ENCODE data around the gene SRBD1. TPM values are rescaled to one million over a fixed set of nuclear protein-coding genes. Genes with fewer than 3 reads are reported as not detected.

The SRBD1 gene
- total and polyA plus RNA-seq, 2 of the 8 experiments (the other 6 are each of a cell fraction or from before 2014, with no cell fraction given), result 4.6 to 20.0 TPM

DNA sequence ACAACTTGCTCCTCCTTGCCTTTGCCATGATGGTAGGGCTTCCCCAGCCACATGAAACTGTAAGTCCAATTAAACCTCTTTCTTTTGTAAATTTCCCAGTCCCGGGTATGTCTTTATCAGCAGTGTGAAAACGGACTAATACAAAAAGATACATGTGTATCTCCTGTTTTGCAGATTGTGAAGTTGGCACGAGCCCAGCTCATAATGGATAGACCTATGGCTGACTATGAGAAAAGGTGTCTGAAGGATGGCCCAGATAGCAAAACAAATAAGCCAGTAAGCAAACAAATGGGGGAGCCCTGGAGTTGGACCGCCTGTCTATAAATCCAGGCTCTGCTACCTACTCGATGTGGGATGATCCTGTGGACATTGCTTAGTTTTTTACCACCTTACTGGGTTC lies 24.9 kb upstream of the SRBD1 start (continued):
- TF ChIP-seq PHF8 (conservative IDR thresholded peaks at IDR 0.05; ENCODE audit: low read depth, low read length), result no peak
- no peak for TF ChIP-seq RAD21 (IDR thresholded peaks at IDR 0.05 in 1 of 2, conservative IDR thresholded peaks at IDR 0.05 in 1 of 2; ENCODE audit: low read depth in 2 of 2, low read length in 2 of 2)
- TF ChIP-seq YY1 (IDR thresholded peaks at IDR 0.05; ENCODE audit: low read depth, low read length), result no peak
- TF ChIP-seq NANOG (IDR thresholded peaks at IDR 0.05; ENCODE audit: insufficient read depth, low read depth, low read length, poor library complexity, severe bottlenecking), result no peak
- no peak for TF ChIP-seq CHD2 (IDR thresholded peaks at IDR 0.05; ENCODE audit: low read length)
- TF ChIP-seq TCF12 (IDR thresholded peaks at IDR 0.05; ENCODE audit: low read depth, low read length), result no peak
- no peak for TF ChIP-seq SRF (IDR thresholded peaks at IDR 0.05; ENCODE audit: low read depth, low read length)
- TF ChIP-seq RBBP5 (IDR thresholded peaks at IDR 0.05; ENCODE audit: borderline replicate concordance, low read depth, low read length), result no peak

Measured in H1 (cell line).